K562 (cell line): ENCODE data around the gene IL25. TPM values are rescaled to one million over a fixed set of nuclear protein-coding genes. Genes with fewer than 3 reads are reported as not detected.

Source experiments
- ATAC-seq: fragments of 200-7000 bp; cut with Tn5 transposase; 3 replicates; pipeline ENCODE4 v1.9.1; 2020; ENCODE audit warnings: moderate library complexity
- BruUV-seq: library from RNA; stranded (reverse); fragments of 400-500 nt; replicated peaks from 2 replicates; lab custom pipeline; 2021; lab: Mats Ljungman, UMichigan
- CTCF ChIA-PET: fragments of 300-600 bp; formaldehyde crosslinking; extraction: SDS; loops from one replicate; lab custom pipeline; 2021; ENCODE audit warnings: low intra/inter-chr PET ratio; lab: Yijun Ruan, JAX
- POLR2A ChIA-PET: fragments of 300-600, 350-650 bp; sonication (Branson Sonifier 250); formaldehyde crosslinking; extraction: SDS; loops from one replicate; lab custom pipeline; 2021; ENCODE audit warnings: antibody characterized with exemption, inconsistent platforms; lab: Yijun Ruan, JAX
- DNase-seq, 4 experiments: peaks; one replicate each; pipeline versions ENCODE4 v3.0.0 to v3.0.0-alpha.2; 2011 to 2018; ENCODE audit warnings: low spot score in 3 of 4, mixed read lengths in 3 of 4; ENCODE audit errors: extremely low read depth in 1 of 4
- FAIRE-seq: peaks from 2 replicates; lab custom pipeline; 2011; peaks lifted over from hg19 to GRCh38; lab: Jason Lieb, UNC
- H2AFZ ChIP-seq: 2 replicates; pipeline ENCODE4 v1.6.0; 2011; ENCODE audit warnings: low read depth, low read length, control low read depth, inconsistent platforms
- H3K27ac ChIP-seq: fragments of 200-600 bp; 3 replicates; pipeline ENCODE4 v1.8.0; 2011; ENCODE audit warnings: low read depth, mild to moderate bottlenecking, control low read depth, inconsistent platforms, low read length, moderate library complexity, mixed read lengths; ENCODE audit errors: extremely low read depth
- H3K27me3 ChIP-seq, 2 experiments: fragments of 300-600 bp in 1 of 2; 2 replicates in 1 of 2; 3 replicates in 1 of 2; pipeline versions ENCODE4 v1.6.0 to v1.8.0; 2011; ENCODE audit warnings: inconsistent platforms in 2 of 2, low read length in 2 of 2, mild to moderate bottlenecking in 1 of 2, mixed read lengths in 1 of 2, moderate library complexity in 1 of 2; ENCODE audit not compliant: control insufficient read depth in 2 of 2, insufficient read depth in 2 of 2
- H3K36me3 ChIP-seq: fragments of 300-600 bp; 3 replicates; pipeline ENCODE4 v1.8.0; 2011; ENCODE audit warnings: mild to moderate bottlenecking, low read length, inconsistent platforms; ENCODE audit not compliant: control insufficient read depth, insufficient read depth
- H3K4me1 ChIP-seq, 2 experiments: fragments of 200-600 bp in 1 of 2; replicated peaks in 1 of 2; 2 replicates in 1 of 2; 3 replicates in 1 of 2; pipeline versions ENCODE4 v1.5.1 to v1.8.0; 2011; ENCODE audit warnings: inconsistent platforms in 2 of 2, low read length in 2 of 2, mild to moderate bottlenecking in 1 of 2, mixed read lengths in 1 of 2, moderate library complexity in 1 of 2; ENCODE audit not compliant: control insufficient read depth in 2 of 2, insufficient read depth in 2 of 2
- H3K4me2 ChIP-seq: 2 replicates; pipeline ENCODE4 v1.6.1; 2011; ENCODE audit warnings: low read length, control low read depth, inconsistent platforms, mixed read lengths; ENCODE audit not compliant: insufficient read depth
- H3K4me3 ChIP-seq: fragments of 200-600 bp; sonication (generic), shearing (Covaris generic); 2 replicates; pipeline ENCODE4 v1.5.1; 2016; ENCODE audit warnings: control low read depth, inconsistent platforms
- H3K79me2 ChIP-seq: fragments of 200-600 bp; 3 replicates; pipeline ENCODE4 v1.8.0; 2011; ENCODE audit warnings: low read length, inconsistent platforms; ENCODE audit not compliant: control insufficient read depth, insufficient read depth
- H3K9ac ChIP-seq, 2 experiments: 2 replicates each; pipeline versions ENCODE4 v1.6.0 to v1.6.1; 2011; ENCODE audit warnings: low read depth in 2 of 2, low read length in 2 of 2, control low read depth in 1 of 2, inconsistent platforms in 1 of 2, mild to moderate bottlenecking in 1 of 2, mixed read lengths in 1 of 2; ENCODE audit not compliant: insufficient read depth in 1 of 2
- H3K9me1 ChIP-seq: one replicate; pipeline ENCODE4 v1.6.0; 2011; ENCODE audit warnings: inconsistent platforms, mild to moderate bottlenecking, low read length, moderate library complexity; ENCODE audit not compliant: control insufficient read depth, insufficient read depth
- H3K9me3 ChIP-seq: replicated peaks from 2 replicates; pipeline ENCODE4 v1.5.1; 2011; ENCODE audit warnings: low read depth, low read length, inconsistent platforms; ENCODE audit not compliant: control insufficient read depth, insufficient read depth
- H4K20me1 ChIP-seq: replicated peaks from 2 replicates; pipeline ENCODE4 v1.6.1; 2011; ENCODE audit warnings: low read length, inconsistent platforms, mixed read lengths; ENCODE audit not compliant: control insufficient read depth, insufficient read depth
- AFF4 ChIP-seq: sonication (generic); formaldehyde crosslinking; IDR thresholded peaks from 2 replicates; pipeline ENCODE4 v1.8.0; 2023; ENCODE audit warnings: mild to moderate bottlenecking, missing genetic modification reagents
- CBFA2T3 ChIP-seq: fragments of 450-650 bp; IDR thresholded peaks from 2 replicates; pipeline ENCODE4 v1.6.1; 2017
- DEAF1 ChIP-seq: fragments of 450-650 bp; formaldehyde crosslinking; IDR thresholded peaks from 2 replicates; pipeline ENCODE4 v1.4.0; 2020; ENCODE audit warnings: mild to moderate bottlenecking, moderate library complexity
- DPF2 ChIP-seq: fragments of 450-650 bp; IDR thresholded peaks from 2 replicates; pipeline ENCODE4 v1.6.1; 2016
- HOXB6 ChIP-seq: fragments of 250-450 bp; sonication (Bioruptor Pico); IDR thresholded peaks from 2 replicates; pipeline ENCODE4 v1.5.1; 2022; ENCODE audit warnings: mild to moderate bottlenecking, borderline replicate concordance
- IRF2 ChIP-seq: sonication (generic); formaldehyde crosslinking; IDR thresholded peaks from 2 replicates; pipeline ENCODE4 v1.8.1; 2022; ENCODE audit warnings: mild to moderate bottlenecking, missing genetic modification reagents
- LARP7 ChIP-seq: fragments of 450-650 bp; IDR thresholded peaks from 2 replicates; pipeline ENCODE4 v1.6.1; 2016
- MTA3 ChIP-seq: fragments of 450-650 bp; formaldehyde crosslinking; IDR thresholded peaks from 2 replicates; pipeline ENCODE4 v1.6.1; 2017; ENCODE audit warnings: mild to moderate bottlenecking, borderline replicate concordance
- TARDBP ChIP-seq: fragments of 450-650 bp; IDR thresholded peaks from 2 replicates; pipeline ENCODE4 v1.6.1; 2016
- YBX1 ChIP-seq: fragments of 450-650 bp; IDR thresholded peaks from 2 replicates; pipeline ENCODE4 v1.7.1; 2016; ENCODE audit warnings: mild to moderate bottlenecking
- ZBTB7A ChIP-seq: IDR thresholded peaks from 2 replicates; pipeline ENCODE4 v1.6.1; 2011; ENCODE audit warnings: low read depth, mild to moderate bottlenecking, low read length, moderate library complexity, borderline replicate concordance; ENCODE audit not compliant: control insufficient read depth
- ZNF212 ChIP-seq: fragments of 450-650 bp; formaldehyde crosslinking; IDR thresholded peaks from 2 replicates; pipeline ENCODE4 v1.4.0; 2020; ENCODE audit warnings: mild to moderate bottlenecking
- ZNF707 ChIP-seq: fragments of 250-450 bp; sonication (Bioruptor Pico); conservative IDR thresholded peaks from 2 replicates; pipeline ENCODE4 v1.8.0; 2022; ENCODE audit warnings: inconsistent platforms, mild to moderate bottlenecking, moderate library complexity
- ZNF717 ChIP-seq: fragments of 250-450 bp; sonication (Bioruptor Pico); IDR thresholded peaks from 2 replicates; pipeline ENCODE4 v1.5.0; 2021
- ZZZ3 ChIP-seq: fragments of 450-650 bp; IDR thresholded peaks from 2 replicates; pipeline ENCODE4 v1.6.1; 2016; ENCODE audit warnings: antibody characterized with exemption, mild to moderate bottlenecking, moderate library complexity
- WGBS: fragments of 100-300 bp; shearing (Covaris generic); methylation state at CpG from one replicate; pipeline ENCODE4 v1.1.6; 2016; ENCODE audit warnings: low coverage, mixed read lengths; ENCODE audit not compliant: insufficient coverage; ENCODE audit errors: missing lambda C conversion rate; 5-methylcytosine and 5-hydroxymethylcytosine counted together
- in situ Hi-C: fragments of 300-500 bp; cut with MboI; formaldehyde crosslinking; loops from 4 replicates; pipeline ENCODE4 v1.15.0; 2018; ENCODE audit warnings: inconsistent platforms, mixed read lengths
- intact Hi-C: fragments of 100-400 bp; cut with micrococcal nuclease; formaldehyde crosslinking; loops from 2 replicates; pipeline ENCODE4 v1.14.2; 2022
- polyA plus RNA-seq, 8 experiments: library from polyadenylated mRNA; depleted of rRNA in 4 of 8; stranded (reverse) in 5 of 8; unstranded in 3 of 8; fragments of >200 nt; fragmentation: Nextera tagmentation in 2 of 8; fragmentation: Illumina TruSeq in 1 of 8; extraction: Ambion mirVana in 2 of 8; extraction: Trizol in 1 of 8; gene quantifications; 2 replicates each; pipeline versions ENCODE4 v1.2.1 to v1.2.3, GENCODE V29; 2011 to 2014; ENCODE audit warnings: inconsistent platforms in 1 of 8, missing spikeins in 1 of 8
- total RNA-seq, 7 experiments: library from RNA; depleted of rRNA in 6 of 7; stranded (reverse); fragments of >200 nt in 6 of 7; fragmentation: Illumina TruSeq in 2 of 7; extraction: Trizol in 2 of 7; gene quantifications; 2 replicates each; pipeline versions ENCODE4 v1.2.1 to v1.2.3, GENCODE V29; 2011 to 2021; ENCODE audit warnings: low replicate concordance in 1 of 7

The IL25 gene
- total and polyA plus RNA-seq, 9 of the 15 experiments (the other 6 are each of a cell fraction or from before 2014, with no cell fraction given) = not detected

- TF ChIP-seq AFF4 = no peak
Measured at GRCh38 chr14:23377198-23377550, 4.6 kb downstream of the IL25 start (continued).

GRCh38 chr14:23377573-23378563, 5.3 kb downstream of the IL25 start:
- TF ChIP-seq TARDBP (no peak), ZNF212 (no peak), DEAF1 (CRISPR knock-in tag) (no peak), HOXB6 (CRISPR knock-in tag) (no peak), ZBTB7A (no peak), IRF2 (CRISPR knock-in tag) (no peak), DPF2 (no peak), CBFA2T3 (no peak), LARP7 (no peak), ZNF707 (CRISPR knock-in tag) (no peak), YBX1 (no peak), MTA3 (no peak), ZNF717 (CRISPR knock-in tag) (no peak), ZZZ3 (no peak)
- no peak overlapping the region for H3K27ac ChIP-seq
- no TSS peak for BruUV-seq
- no peaks in the 10 kb centered on the region for H3K9me1 ChIP-seq
- FAIRE-seq (no peak), DNase-seq (no peak), ATAC-seq (no peak)
- no peak overlapping the region for H3K9ac ChIP-seq
- in situ Hi-C loops = no loop called here
- WGBS = 15% methylated on average over 5 of the region's 14 CpGs
- peaks cover 0 to 14% of the 10 kb centered on the region in 2 experiments; a peak in 2 of 5 replicates for H3K4me1 ChIP-seq
- POLR2A ChIA-PET = interaction anchor here (0.8 kb wide), 1 partner anchor 95 kb away, joined by 3 read pairs; no protein-coding TSS in a partner anchor
- no peaks in the 10 kb centered on the region for H3K79me2 ChIP-seq
- H3K27me3 ChIP-seq = peaks cover 2 to 58% of the 10 kb centered on the region in 2 experiments; a peak in 4 of 5 replicates
- H3K4me2 ChIP-seq = no peak overlapping the region
- H3K9me3 ChIP-seq = no peaks in the 10 kb centered on the region
- no peaks in the 10 kb centered on the region; the same call in 1 of the 2 replicates for H4K20me1 ChIP-seq
- CTCF ChIA-PET = interaction anchor here (2.5 kb wide), 1 partner anchor 50 kb away, joined by 16 read pairs; no protein-coding TSS in a partner anchor
- no peak overlapping the region for H3K4me3 ChIP-seq
- intact Hi-C loops = no loop called here
- H3K36me3 ChIP-seq = no peaks in the 10 kb centered on the region
- no peak overlapping the region for H2AFZ ChIP-seq
